OCI-LY3 (cell line): ENCODE data around the gene HGS.

ENCODE experiments used
- H2AFZ ChIP-seq: fragments of 200-600, 300-600 bp; shearing (Covaris generic); 2 replicates; pipeline ENCODE4 v1.6.0; 2014; ENCODE audit warnings: antibody characterized with exemption, low read depth, low read length
- H3K27ac ChIP-seq: fragments of 200-600, 300-600 bp; sonication (generic); 2 replicates; pipeline ENCODE4 v1.5.1; 2014; ENCODE audit warnings: mild to moderate bottlenecking, low read length, moderate library complexity, mixed read lengths
- H3K27me3 ChIP-seq: fragments of 200-600, 300-600 bp; sonication (generic); 2 replicates; pipeline ENCODE4 v1.6.1; 2014; ENCODE audit warnings: low read depth, low read length, mixed read lengths
- H3K36me3 ChIP-seq: fragments of 200-600, 300-600 bp; sonication (generic); replicated peaks from 2 replicates; pipeline ENCODE3; 2014; ENCODE audit warnings: low read depth, low read length, mixed read lengths
- H3K4me1 ChIP-seq: fragments of 300-600, 200-600 bp; sonication (generic); 2 replicates; pipeline ENCODE4 v1.6.1; 2014; ENCODE audit warnings: low read length, mixed read lengths
- H3K4me2 ChIP-seq: fragments of 200-600, 300-600 bp; sonication (generic); 2 replicates; pipeline ENCODE4 v1.6.1; 2014; ENCODE audit warnings: low read length, mixed read lengths
- H3K4me3 ChIP-seq: fragments of 300-600, 200-600 bp; sonication (generic); 2 replicates; pipeline ENCODE4 v1.5.1; 2014; ENCODE audit warnings: antibody characterized with exemption, mild to moderate bottlenecking, low read length, moderate library complexity
- H3K79me2 ChIP-seq: fragments of 300-600, 200-600 bp; shearing (Covaris generic); 2 replicates; pipeline ENCODE4 v1.6.1; 2014; ENCODE audit warnings: mild to moderate bottlenecking, low read length, mixed read lengths
- H3K9ac ChIP-seq: fragments of 300-600, 200-600 bp; shearing (Covaris generic); 2 replicates; pipeline ENCODE4 v1.6.0; 2014; ENCODE audit warnings: mild to moderate bottlenecking, low read length, moderate library complexity
- H3K9me3 ChIP-seq: fragments of 200-600, 300-600 bp; shearing (Covaris generic); 2 replicates; pipeline ENCODE4 v1.6.1; 2014; ENCODE audit warnings: low read length, mixed read lengths; ENCODE audit not compliant: insufficient read depth
- H4K20me1 ChIP-seq: fragments of 200-600, 300-600 bp; sonication (generic); 2 replicates; pipeline ENCODE4 v1.6.1; 2016; ENCODE audit warnings: low read length, mixed read lengths; ENCODE audit not compliant: insufficient read depth
- CTCF ChIP-seq: fragments of 200-600, 300-600 bp; sonication (generic); IDR thresholded peaks from 2 replicates; pipeline ENCODE4 v1.5.1; 2014; ENCODE audit warnings: antibody characterized with exemption, low read length, low read depth
- EZH2phosphoT487 ChIP-seq: fragments of 200-600 bp; shearing (Covaris generic); IDR thresholded peaks from 2 replicates; pipeline ENCODE4 v1.6.1; 2018; ENCODE audit warnings: antibody characterized with exemption, mixed run types, low read depth

Gene HGS

GRCh38 chr17:81686614-81687013 is 2.8 kb downstream of the HGS start:
- Histone ChIP-seq H3K4me1 (peaks cover 18% of the 10 kb centered on the region), H3K9ac (no peak overlapping the region), H4K20me1 (0 out of 2 replicates have a peak, but pooled peaks cover 6% of the 10 kb centered on the region), H3K36me3 (peaks cover 14% of the 10 kb centered on the region), H2AFZ (no peak overlapping the region), H3K4me2 (no peak overlapping the region), H3K9me3 (no peaks in the 10 kb centered on the region), H3K4me3 (no peak overlapping the region), H3K27ac (no peak overlapping the region), H3K27me3 (no peaks in the 10 kb centered on the region), H3K79me2 (peaks cover 50% of the 10 kb centered on the region)
- TF ChIP-seq EZH2phosphoT487 (no peak), CTCF (no peak)

- no peak overlapping the region for H3K4me3 ChIP-seq
- H2AFZ ChIP-seq, result no peak overlapping the region
- H3K36me3 ChIP-seq, result peaks cover 16% of the 10 kb centered on the region
- no peak overlapping the region for H3K27ac ChIP-seq
- H3K27me3 ChIP-seq, result no peaks in the 10 kb centered on the region
- H4K20me1 ChIP-seq, result 0 out of 2 replicates have a peak, but pooled peaks cover 6% of the 10 kb centered on the region
- H3K4me2 ChIP-seq, result no peak overlapping the region
- H3K9ac ChIP-seq, result no peak overlapping the region
- no peaks in the 10 kb centered on the region for H3K9me3 ChIP-seq
- H3K4me1 ChIP-seq, result peaks cover 12% of the 10 kb centered on the region
- H3K79me2 ChIP-seq, result peaks cover 37% of the 10 kb centered on the region
- TF ChIP-seq CTCF, result no peak
Observed at GRCh38 chr17:81687770-81688541, 4.1 kb downstream of the HGS start.

- no peaks in the 10 kb centered on the region for H3K9me3 ChIP-seq
- peaks cover 31% of the 10 kb centered on the region for H3K79me2 ChIP-seq
- no peak overlapping the region for H2AFZ ChIP-seq
- peaks cover 12% of the 10 kb centered on the region for H3K4me1 ChIP-seq
- no peak overlapping the region for H3K27ac ChIP-seq
- no peak overlapping the region for H3K4me3 ChIP-seq
- H3K27me3 ChIP-seq, result no peaks in the 10 kb centered on the region
- 0 out of 2 replicates have a peak, but pooled peaks cover 6% of the 10 kb centered on the region for H4K20me1 ChIP-seq
- peaks cover 16% of the 10 kb centered on the region for H3K36me3 ChIP-seq
- TF ChIP-seq CTCF (no peak), EZH2phosphoT487 (no peak)
- H3K9ac ChIP-seq, result no peak overlapping the region
- H3K4me2 ChIP-seq, result no peak overlapping the region
Observed at GRCh38 chr17:81688616-81689015, 4.8 kb downstream of the HGS start.

DNA sequence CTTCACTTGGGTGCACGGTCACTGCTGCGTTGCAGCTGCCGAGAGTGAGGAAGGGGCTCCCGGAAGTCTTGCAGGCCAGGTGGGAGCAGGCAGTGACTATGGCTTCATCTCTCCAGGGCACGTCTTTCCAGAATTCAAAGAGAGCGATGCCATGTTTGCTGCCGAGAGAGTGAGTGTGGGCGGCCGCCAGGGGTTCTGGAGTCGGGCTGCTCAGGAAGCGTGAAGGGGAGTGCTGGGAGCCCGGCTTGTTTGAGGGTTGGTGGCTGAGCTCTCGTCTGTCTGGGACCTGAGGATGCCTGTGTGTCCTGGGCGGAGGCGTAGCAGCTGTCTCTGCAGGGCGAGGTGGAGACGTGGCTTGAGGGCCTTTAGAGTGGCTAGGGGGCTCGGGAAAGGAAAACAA is 6.3 kb downstream of the HGS start:
- TF ChIP-seq EZH2phosphoT487, result no peak
- TF ChIP-seq CTCF, result no peak
- Histone ChIP-seq H3K4me3 (no peak overlapping the region), H3K4me2 (no peak overlapping the region), H3K27me3 (no peaks in the 10 kb centered on the region), H2AFZ (no peak overlapping the region), H3K9ac (no peak overlapping the region), H3K27ac (no peak overlapping the region), H3K9me3 (no peaks in the 10 kb centered on the region), H4K20me1 (0 out of 2 replicates have a peak, but pooled peaks cover 6% of the 10 kb centered on the region), H3K36me3 (peaks cover 21% of the 10 kb centered on the region), H3K4me1 (peaks cover 6% of the 10 kb centered on the region), H3K79me2 (peaks cover 19% of the 10 kb centered on the region)
